Fibroblast of pulmonary artery (primary cell): ENCODE results near the gene LIMS2.

Experiments used
- DNase-seq: peaks from one replicate; pipeline ENCODE4 v3.0.0-alpha.2; 2010; ENCODE audit warnings: low read depth
- H3K4me3 ChIP-seq: replicated peaks from 2 replicates; pipeline ENCODE4 v1.5.1; 2011; ENCODE audit warnings: low read depth, mild to moderate bottlenecking, control low read depth, low read length, moderate library complexity
- CTCF ChIP-seq: IDR thresholded peaks from 2 replicates; pipeline ENCODE4 v1.5.1; 2011; ENCODE audit warnings: mild to moderate bottlenecking, control low read depth, low read length, inconsistent platforms; ENCODE audit errors: missing control alignments

The LIMS2 gene

GRCh38 chr2:127673291-127674069 lies 1.9 kb downstream of the LIMS2 start:
- no peak overlapping the region for H3K4me3 ChIP-seq
- no peak for TF ChIP-seq CTCF
- DNase-seq, result no peak

- no peak overlapping the region for H3K4me3 ChIP-seq
- DNase-seq, result no peak
- TF ChIP-seq CTCF, result no peak
Measured at GRCh38 chr2:127672341-127673224, 2.7 kb downstream of the LIMS2 start.

- H3K4me3 ChIP-seq, result no peak overlapping the region
- no peak for DNase-seq
- no peak for TF ChIP-seq CTCF
Measured at GRCh38 chr2:127671557-127672302, 3.6 kb downstream of the LIMS2 start.

GRCh38 chr2:127670957-127671290 lies 4.4 kb downstream of the LIMS2 start:
- no peak for TF ChIP-seq CTCF
- no peak for DNase-seq
- no peak overlapping the region for H3K4me3 ChIP-seq

- no peak for TF ChIP-seq CTCF
- no peak for DNase-seq
- no peak overlapping the region for H3K4me3 ChIP-seq
Measured at GRCh38 chr2:127670055-127670956, 5.0 kb downstream of the LIMS2 start.

- DNase-seq, result peak; percentile 21
- no peak overlapping the region for H3K4me3 ChIP-seq
- no peak for TF ChIP-seq CTCF
Measured at GRCh38 chr2:127669056-127669455, 6.3 kb downstream of the LIMS2 start.
